Uterus (tissue), 4 donors: Measurements from ENCODE around the gene OR2T35. TPM values are rescaled to one million over a fixed set of nuclear protein-coding genes. Genes with fewer than 3 reads are reported as not detected.
"Not testable (repeated sequence)": the region's sequence is repeated elsewhere in the genome, so short reads cannot be mapped to it uniquely, and the experiment has no call there.

Experiments used
- DNase-seq, 2 donors: peaks; one replicate each; pipeline ENCODE4 v3.0.0-alpha.2; 2019 to 2020
- H3K27ac ChIP-seq, 2 donors: fragments of 200-600 bp; sonication (generic); 1 replicate in 1 of 2; 2 replicates in 1 of 2; pipeline ENCODE4 v1.5.1; 2016 to 2018
- H3K27me3 ChIP-seq, 2 donors: fragments of 200-600 bp; sonication (generic); one replicate each; pipeline ENCODE4 v1.5.1; 2018 to 2019; ENCODE audit warnings: control low read depth in 1 of 2
- H3K36me3 ChIP-seq, 2 donors: fragments of 200-600 bp; sonication (generic); one replicate each; pipeline ENCODE4 v1.5.1; 2019; ENCODE audit warnings: control low read depth in 1 of 2
- H3K4me1 ChIP-seq, 2 donors: fragments of 200-600 bp; sonication (generic); one replicate each; pipeline ENCODE4 v1.5.1; 2018 to 2019; ENCODE audit warnings: control low read depth in 1 of 2
- H3K4me3 ChIP-seq, 2 donors: fragments of 200-600 bp; sonication (generic); 1 replicate in 1 of 2; 2 replicates in 1 of 2; pipeline ENCODE4 v1.5.1; 2018 to 2019; ENCODE audit warnings: mild to moderate bottlenecking in 1 of 2
- H3K9me3 ChIP-seq, 2 donors: fragments of 200-600 bp; sonication (generic); one replicate each; pipeline ENCODE4 v1.5.1; 2019; ENCODE audit warnings: control low read depth in 1 of 2
- POLR2A ChIP-seq, 2 donors: fragments of 450-650 bp; IDR thresholded peaks; one replicate each; pipeline ENCODE4 v1.6.1; 2016; ENCODE audit warnings: antibody characterized with exemption in 2 of 2, mild to moderate bottlenecking in 1 of 2, moderate library complexity in 1 of 2
- intact Hi-C: fragments of 100-400 bp; cut with DNase I; formaldehyde crosslinking; loops from one replicate; pipeline ENCODE4 v1.15.1; 2023; ENCODE audit warnings: low total_unique reads
- total RNA-seq, 4 donors: library from RNA; depleted of rRNA in 3 of 4; stranded (reverse); fragments of >200 nt in 3 of 4; gene quantifications; one replicate each; pipeline versions ENCODE4 v1.1.0 to v1.2.4, GENCODE V29; 2014 to 2023
- TF ChIP-seq, protein P1 (sequence below), 4 experiments: fragments of 200-600 bp in 2 of 4; fragments of 450-650 bp in 2 of 4; sonication (generic) in 2 of 4; IDR thresholded peaks; one replicate each; pipeline ENCODE4 v1.5.1; 2016 to 2019; ENCODE audit warnings: antibody characterized with exemption in 4 of 4, mild to moderate bottlenecking in 2 of 4, moderate library complexity in 1 of 4
- donor health status: DM: yes; HTN: yes; CAD: no.

Gene OR2T35
- total RNA-seq, result not detected

- H3K27me3 ChIP-seq, H3K36me3 ChIP-seq, H3K4me1 ChIP-seq, H3K27ac ChIP-seq, DNase-seq, H3K4me3 ChIP-seq, H3K9me3 ChIP-seq, intact Hi-C loops: not testable (repeated sequence)
These were observed at the start of gene OR2T35 for GRCh38 chr1:248645178-248645577. Gene OR2T35, minus strand, starts transcription at chr1:248645278. Its CDS starts 6,020 bp downstream, at chr1:248639258.

DNA sequence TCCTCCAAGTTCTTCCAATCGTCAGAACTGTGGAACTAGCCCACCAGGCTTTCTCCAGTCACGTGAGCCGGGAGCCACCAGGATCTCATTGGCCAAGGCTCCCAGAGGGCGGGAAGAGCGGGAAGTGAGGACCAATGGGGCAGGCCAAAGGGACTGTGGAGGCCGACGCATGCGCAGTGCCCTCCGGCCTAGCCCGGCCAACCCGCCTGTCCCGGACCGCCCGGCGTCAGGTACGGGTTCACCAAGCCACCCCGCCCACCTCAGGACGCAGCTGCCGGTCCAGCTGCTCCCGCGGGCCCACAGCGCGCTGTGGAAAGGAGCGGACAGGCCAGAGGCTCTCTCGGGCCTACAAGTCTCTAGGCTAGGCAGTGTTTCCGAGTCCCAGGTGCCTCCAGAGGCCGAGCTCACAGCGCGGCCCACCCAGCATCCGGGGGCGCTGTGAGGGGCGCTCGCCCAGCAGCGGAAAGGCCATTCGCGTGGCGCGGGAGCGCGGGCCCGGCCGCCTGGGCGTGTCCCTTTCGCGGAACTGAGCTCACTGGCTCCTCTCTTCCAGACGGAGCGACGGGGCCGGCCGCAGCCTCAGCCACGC, 46.6 kb upstream of the OR2T35 start:
- Histone ChIP-seq H3K4me3 (no peak overlapping the region), H3K4me1 (no peaks in the 10 kb centered on the region), H3K27ac (no peak overlapping the region), H3K36me3 (no peaks in the 10 kb centered on the region), H3K27me3 (no peaks in the 10 kb centered on the region), H3K9me3 (no peaks in the 10 kb centered on the region)
- DNase-seq, result no peak
- intact Hi-C loops, result no loop called here
- TF ChIP-seq POLR2A (IDR thresholded peaks at IDR 0.05), result no peak
- TF ChIP-seq, protein P1, sequence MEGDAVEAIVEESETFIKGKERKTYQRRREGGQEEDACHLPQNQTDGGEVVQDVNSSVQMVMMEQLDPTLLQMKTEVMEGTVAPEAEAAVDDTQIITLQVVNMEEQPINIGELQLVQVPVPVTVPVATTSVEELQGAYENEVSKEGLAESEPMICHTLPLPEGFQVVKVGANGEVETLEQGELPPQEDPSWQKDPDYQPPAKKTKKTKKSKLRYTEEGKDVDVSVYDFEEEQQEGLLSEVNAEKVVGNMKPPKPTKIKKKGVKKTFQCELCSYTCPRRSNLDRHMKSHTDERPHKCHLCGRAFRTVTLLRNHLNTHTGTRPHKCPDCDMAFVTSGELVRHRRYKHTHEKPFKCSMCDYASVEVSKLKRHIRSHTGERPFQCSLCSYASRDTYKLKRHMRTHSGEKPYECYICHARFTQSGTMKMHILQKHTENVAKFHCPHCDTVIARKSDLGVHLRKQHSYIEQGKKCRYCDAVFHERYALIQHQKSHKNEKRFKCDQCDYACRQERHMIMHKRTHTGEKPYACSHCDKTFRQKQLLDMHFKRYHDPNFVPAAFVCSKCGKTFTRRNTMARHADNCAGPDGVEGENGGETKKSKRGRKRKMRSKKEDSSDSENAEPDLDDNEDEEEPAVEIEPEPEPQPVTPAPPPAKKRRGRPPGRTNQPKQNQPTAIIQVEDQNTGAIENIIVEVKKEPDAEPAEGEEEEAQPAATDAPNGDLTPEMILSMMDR (IDR thresholded peaks at IDR 0.05), result no peak

- Histone ChIP-seq H3K27me3 (no peaks in the 10 kb centered on the region), H3K27ac (no peak overlapping the region), H3K4me1 (no peaks in the 10 kb centered on the region), H3K36me3 (no peaks in the 10 kb centered on the region), H3K4me3 (no peak overlapping the region), H3K9me3 (no peaks in the 10 kb centered on the region)
- TF ChIP-seq POLR2A (IDR thresholded peaks at IDR 0.05), result no peak
- TF ChIP-seq, protein P1 (IDR thresholded peaks at IDR 0.05), result no peak
- no peak for DNase-seq
- intact Hi-C loops, result no loop called here
These were observed 43.6 kb upstream of the OR2T35 start for GRCh38 chr1:248688527-248689298.

- H3K4me1 ChIP-seq, result no peaks in the 10 kb centered on the region
- no peak for DNase-seq
- no peaks in the 10 kb centered on the region for H3K36me3 ChIP-seq
- TF ChIP-seq, protein P1 (IDR thresholded peaks at IDR 0.05), result no peak
- intact Hi-C loops, result no loop called here
- H3K27ac ChIP-seq, result no peak overlapping the region
- no peaks in the 10 kb centered on the region for H3K9me3 ChIP-seq
- no peaks in the 10 kb centered on the region for H3K27me3 ChIP-seq
- H3K4me3 ChIP-seq, result no peak overlapping the region
These were observed 41.7 kb upstream of the OR2T35 start for GRCh38 chr1:248686815-248687214.

- H3K4me3 ChIP-seq, result no peak overlapping the region
- intact Hi-C loops, result no loop called here
- H3K4me1 ChIP-seq, result no peaks in the 10 kb centered on the region
- TF ChIP-seq POLR2A (IDR thresholded peaks at IDR 0.05), result no peak
- TF ChIP-seq, protein P1 (IDR thresholded peaks at IDR 0.05), result no peak
- no peaks in the 10 kb centered on the region for H3K27me3 ChIP-seq
- no peaks in the 10 kb centered on the region for H3K36me3 ChIP-seq
- no peaks in the 10 kb centered on the region for H3K9me3 ChIP-seq
- DNase-seq, result no peak
- H3K27ac ChIP-seq, result no peak overlapping the region
These were observed 36.6 kb upstream of the OR2T35 start for GRCh38 chr1:248681651-248682050.
